ENCODE results near the gene STARD8.
"Not testable (repeated sequence)": the region's sequence is repeated elsewhere in the genome, so short reads cannot be mapped to it uniquely, and the experiment has no call there.

Gene STARD8

GRCh38 chrX:68717663-68718442, 70.4 kb downstream of the STARD8 start:
- no peak for DNase-seq (ENCODE audit: low read depth)

GRCh38 chrX:68718443-68718820, 71.0 kb downstream of the STARD8 start:
- no peak for DNase-seq (ENCODE audit: low read depth)

- no peak for DNase-seq (ENCODE audit: low read depth)
Measured at GRCh38 chrX:68719181-68719903, 71.9 kb downstream of the STARD8 start.

GRCh38 chrX:68719904-68720614, 72.6 kb downstream of the STARD8 start:
- DNase-seq (ENCODE audit: low read depth) = no peak

GRCh38 chrX:68720851-68721250, 73.4 kb downstream of the STARD8 start:
- DNase-seq (ENCODE audit: low read depth) = no peak

GRCh38 chrX:68721546-68721945, 74.1 kb downstream of the STARD8 start:
- no peak for DNase-seq (ENCODE audit: low read depth)

- no peak for DNase-seq (ENCODE audit: low read depth)
Measured at GRCh38 chrX:68721991-68722860, 74.8 kb downstream of the STARD8 start.

GRCh38 chrX:68723491-68724155, 76.2 kb downstream of the STARD8 start:
- DNase-seq (ENCODE audit: low read depth) = no peak

GRCh38 chrX:68724531-68725020, 77.1 kb downstream of the STARD8 start:
- DNase-seq (ENCODE audit: low read depth) = no peak

- no peak for DNase-seq (ENCODE audit: low read depth)
Measured at GRCh38 chrX:68725756-68726365, 78.4 kb downstream of the STARD8 start.

- no peak for DNase-seq (ENCODE audit: low read depth)
Measured at GRCh38 chrX:68726366-68726765, 78.9 kb downstream of the STARD8 start.

- DNase-seq (ENCODE audit: low read depth) = no peak
Measured at GRCh38 chrX:68727696-68728095, 80.2 kb downstream of the STARD8 start.

GRCh38 chrX:68728186-68728585, 80.7 kb downstream of the STARD8 start:
- no peak for DNase-seq (ENCODE audit: low read depth)

GRCh38 chrX:68731254-68731653, 83.8 kb downstream of the STARD8 start:
- DNase-seq (ENCODE audit: low read depth) = no peak

GRCh38 chrX:68732906-68733493, 85.5 kb downstream of the STARD8 start:
- DNase-seq (ENCODE audit: low read depth) = peak; percentile 12

- no peak for DNase-seq (ENCODE audit: low read depth)
Measured at GRCh38 chrX:68735266-68735665, 87.8 kb downstream of the STARD8 start.

GRCh38 chrX:68741864-68742263, 94.4 kb downstream of the STARD8 start:
- not testable (repeated sequence) for DNase-seq (ENCODE audit: low read depth)

- DNase-seq (ENCODE audit: low read depth) = no peak
Measured at GRCh38 chrX:68743754-68744153, 96.3 kb downstream of the STARD8 start.

- no peak for DNase-seq (ENCODE audit: low read depth)
Measured at GRCh38 chrX:68746988-68747387, 99.5 kb downstream of the STARD8 start.

GRCh38 chrX:68748030-68748429, 100.6 kb downstream of the STARD8 start:
- no peak for DNase-seq (ENCODE audit: low read depth)

All from fibroblast of the conjunctiva (primary cell).